Astrocyte (in vitro differentiated cells and primary cell): ENCODE results near the gene N4BP3. TPM values are rescaled to one million over a fixed set of nuclear protein-coding genes. Genes with fewer than 3 reads are reported as not detected.
"Not testable (repeated sequence)": the region's sequence is repeated elsewhere in the genome, so short reads cannot be mapped to it uniquely, and the experiment has no call there.

ENCODE experiments used
- DNase-seq: peaks from one replicate; pipeline ENCODE4 v3.0.0-alpha.2; 2010; ENCODE audit warnings: low read depth
- FAIRE-seq: peaks from 2 replicates; lab custom pipeline; 2011; peaks lifted over from hg19 to GRCh38; lab: Jason Lieb, UNC
- H2AFZ ChIP-seq: 2 replicates; pipeline ENCODE4 v1.6.0; 2012; ENCODE audit warnings: low read depth, low read length, inconsistent platforms
- H3K27ac ChIP-seq: 2 replicates; pipeline ENCODE4 v1.5.1; 2011; ENCODE audit warnings: low read depth, low read length, inconsistent platforms
- H3K27me3 ChIP-seq: 2 replicates; pipeline ENCODE4 v1.6.0; 2011; ENCODE audit warnings: low read length, inconsistent platforms; ENCODE audit not compliant: insufficient read depth
- H3K36me3 ChIP-seq: 2 replicates; pipeline ENCODE4 v1.5.1; 2011; ENCODE audit warnings: low read length, inconsistent platforms; ENCODE audit not compliant: insufficient read depth
- H3K4me1 ChIP-seq: 2 replicates; pipeline ENCODE4 v1.5.1; 2011; ENCODE audit warnings: low read length, inconsistent platforms; ENCODE audit not compliant: insufficient read depth
- H3K4me2 ChIP-seq: 2 replicates; pipeline ENCODE4 v1.6.0; 2012; ENCODE audit warnings: low read length, inconsistent platforms
- H3K4me3 ChIP-seq: 2 replicates; pipeline ENCODE4 v1.5.1; 2011; ENCODE audit warnings: low read depth, mild to moderate bottlenecking, low read length, inconsistent platforms; ENCODE audit not compliant: insufficient read depth
- H3K79me2 ChIP-seq: 2 replicates; pipeline ENCODE4 v1.6.0; 2012; ENCODE audit warnings: mild to moderate bottlenecking, low read length, inconsistent platforms; ENCODE audit not compliant: insufficient read depth
- H3K9ac ChIP-seq: 2 replicates; pipeline ENCODE4 v1.6.0; 2012; ENCODE audit warnings: mild to moderate bottlenecking, low read length, inconsistent platforms
- H3K9me3 ChIP-seq: 2 replicates; pipeline ENCODE4 v1.5.1; 2012; ENCODE audit warnings: low read depth, mild to moderate bottlenecking, low read length, inconsistent platforms; ENCODE audit not compliant: insufficient read depth
- H4K20me1 ChIP-seq: 2 replicates; pipeline ENCODE4 v1.6.0; 2012; ENCODE audit warnings: low read length, inconsistent platforms; ENCODE audit not compliant: insufficient read depth
- H3K27ac Mint-ChIP-seq: one replicate; pipeline ENCODE4 v1.8.0; 2021; ENCODE audit warnings: mild to moderate bottlenecking, mixed read lengths; ENCODE audit not compliant: unreplicated experiment
- H3K27me3 Mint-ChIP-seq: one replicate; pipeline ENCODE4 v1.8.0; 2021; ENCODE audit warnings: low read depth, mixed read lengths; ENCODE audit not compliant: unreplicated experiment
- H3K36me3 Mint-ChIP-seq: one replicate; pipeline ENCODE4 v1.8.0; 2021; ENCODE audit warnings: low read depth, mixed read lengths; ENCODE audit not compliant: unreplicated experiment
- H3K4me1 Mint-ChIP-seq: one replicate; pipeline ENCODE4 v1.8.0; 2021; ENCODE audit warnings: low read depth, mixed read lengths; ENCODE audit not compliant: unreplicated experiment
- H3K4me3 Mint-ChIP-seq: one replicate; pipeline ENCODE4 v1.8.0; 2021; ENCODE audit warnings: mild to moderate bottlenecking, moderate library complexity, mixed read lengths; ENCODE audit not compliant: unreplicated experiment
- H3K9me3 Mint-ChIP-seq: one replicate; pipeline ENCODE4 v1.8.0; 2021; ENCODE audit warnings: mild to moderate bottlenecking, mixed read lengths; ENCODE audit not compliant: unreplicated experiment
- CTCF ChIP-seq: IDR thresholded peaks from 2 replicates; pipeline ENCODE4 v1.5.1; 2011; ENCODE audit warnings: low read depth, mild to moderate bottlenecking, inconsistent platforms, low read length, moderate library complexity; ENCODE audit not compliant: insufficient read depth
- EZH2 ChIP-seq: IDR thresholded peaks from 2 replicates; pipeline ENCODE4 v1.6.1; 2012; ENCODE audit warnings: mild to moderate bottlenecking, low read length, inconsistent platforms; ENCODE audit not compliant: insufficient read depth
- total RNA-seq: library from RNA; stranded (reverse); gene quantifications from 2 replicates; pipeline ENCODE4 v1.2.1, GENCODE V29; 2021

The N4BP3 gene
- total RNA-seq, 1 donor from 2014 or later = 1.3 TPM

GRCh38 chr5:178129296-178129695 is 16.0 kb downstream of the N4BP3 start:
- Mint-ChIP-seq H3K4me3 (peak overlapping the region; percentile 34), H3K27ac (no peak overlapping the region)
- no peak for TF ChIP-seq EZH2
- no peak for TF ChIP-seq CTCF

GRCh38 chr5:178130234-178130575 is 16.9 kb downstream of the N4BP3 start:
- not testable (repeated sequence) for H3K79me2 ChIP-seq, H3K36me3 ChIP-seq, H3K4me1 ChIP-seq, DNase-seq, H3K4me1 Mint-ChIP-seq, H3K9me3 Mint-ChIP-seq, H3K36me3 Mint-ChIP-seq, FAIRE-seq, H3K27me3 Mint-ChIP-seq, H4K20me1 ChIP-seq, H3K27me3 ChIP-seq, H3K9me3 ChIP-seq
- Mint-ChIP-seq H3K4me3 (peak overlapping the region; percentile 81), H3K27ac (peak overlapping the region; percentile 34)
- H2AFZ ChIP-seq = peak overlapping the region; percentile 80
- peak overlapping the region; percentile 89 for H3K4me2 ChIP-seq
- H3K4me3 ChIP-seq = peak overlapping the region; percentile 70
- H3K27ac ChIP-seq = peak overlapping the region; percentile 22
- H3K9ac ChIP-seq = peak overlapping the region; percentile 84

More at GRCh38 chr5:178129296-178129695, 16.0 kb downstream of the N4BP3 start:
- Histone ChIP-seq H4K20me1 (no peaks in the 10 kb centered on the region), H3K9ac (no peak overlapping the region), H3K4me1 (no peaks in the 10 kb centered on the region), H3K4me3 (no peak overlapping the region), H2AFZ (no peak overlapping the region), H3K36me3 (no peaks in the 10 kb centered on the region), H3K4me2 (no peak overlapping the region), H3K27me3 (no peaks in the 10 kb centered on the region), H3K27ac (no peak overlapping the region), H3K9me3 (no peaks in the 10 kb centered on the region), H3K79me2 (peaks cover 6% of the 10 kb centered on the region)
- no peak for DNase-seq
- peaks cover 5% of the 10 kb centered on the region for H3K4me1 Mint-ChIP-seq
- FAIRE-seq = no peak
- no peaks in the 10 kb centered on the region for H3K36me3 Mint-ChIP-seq
- no peaks in the 10 kb centered on the region for H3K27me3 Mint-ChIP-seq
- H3K9me3 Mint-ChIP-seq = no peaks in the 10 kb centered on the region

- H3K79me2 ChIP-seq = peaks cover 13% of the 10 kb centered on the region
- no peaks in the 10 kb centered on the region for H3K27me3 ChIP-seq
- H3K4me2 ChIP-seq = peak within 1 kb of the TSS; percentile 89
- H3K4me3 Mint-ChIP-seq = peak within 1 kb of the TSS; percentile 90
- no peaks in the 10 kb centered on the region for H3K36me3 Mint-ChIP-seq
- peaks cover 1% of the 10 kb centered on the region for H3K36me3 ChIP-seq
- no peaks in the 10 kb centered on the region for H3K9me3 Mint-ChIP-seq
- peak within 1 kb of the TSS; percentile 34 for H3K27ac Mint-ChIP-seq
- H3K4me1 ChIP-seq = no peaks in the 10 kb centered on the region
- H3K27ac ChIP-seq = peak within 1 kb of the TSS; percentile 27
- no peaks in the 10 kb centered on the region for H3K9me3 ChIP-seq
- H4K20me1 ChIP-seq = peaks cover 5% of the 10 kb centered on the region
- H3K4me3 ChIP-seq = peak within 1 kb of the TSS; percentile 70
- peak within 1 kb of the TSS; percentile 84 for H3K9ac ChIP-seq
- FAIRE-seq = no peak
- peaks cover 5% of the 10 kb centered on the region for H3K4me1 Mint-ChIP-seq
- peak; percentile 53 for DNase-seq
- H2AFZ ChIP-seq = peak within 1 kb of the TSS; percentile 80
- TF ChIP-seq EZH2 (no peak), CTCF (no peak)
- no peaks in the 10 kb centered on the region for H3K27me3 Mint-ChIP-seq
Measured at GRCh38 chr5:178130576-178131445, 17.5 kb downstream of the N4BP3 start, which contains the start of gene RMND5B. Gene RMND5B, plus strand, starts transcription at chr5:178131014. Its CDS starts 7,106 bp downstream, at chr5:178138120.
